GM23248 (cell line): ENCODE measurements around the gene CACNA1D.

Experiments
- EZH2 ChIP-seq: fragments of 200-600 bp; sonication (generic); IDR thresholded peaks from 2 replicates; pipeline ENCODE4 v1.6.1; 2018; ENCODE audit warnings: antibody characterized with exemption, mild to moderate bottlenecking; ENCODE audit not compliant: insufficient read depth, poor library complexity, severe bottlenecking
- EZH2phosphoT487 ChIP-seq: fragments of 200-600 bp; sonication (generic); IDR thresholded peaks from 2 replicates; pipeline ENCODE4 v1.6.1; 2018; ENCODE audit warnings: antibody characterized with exemption, moderate library complexity, mild to moderate bottlenecking, low read depth; ENCODE audit not compliant: insufficient read depth

DNA sequence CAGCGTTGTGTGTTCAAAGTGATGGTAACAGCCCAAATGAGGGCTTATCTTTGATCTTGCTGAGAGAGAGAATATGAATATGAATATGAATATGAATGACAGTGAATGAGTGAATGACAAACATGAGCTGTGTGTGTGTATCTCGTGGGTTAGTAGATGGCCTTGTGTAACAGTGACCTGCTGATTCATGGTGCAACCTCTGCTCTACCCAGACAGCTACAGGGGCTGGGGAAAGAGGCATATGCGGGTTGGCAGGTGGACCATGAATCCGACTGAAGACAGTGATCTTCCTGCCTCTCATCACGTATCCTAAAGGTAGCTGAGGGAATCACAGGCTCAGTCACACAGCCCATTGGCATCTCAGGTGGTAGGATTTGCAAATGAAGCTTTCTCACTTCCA is 293.6 kb downstream of the CACNA1D start:
- TF ChIP-seq EZH2phosphoT487 (no peak), EZH2 (no peak)
